ENCODE data around the gene TEX264. TPM values are rescaled to one million over a fixed set of nuclear protein-coding genes. Genes with fewer than 3 reads are reported as not detected.

TEX264 gene
- polyA plus RNA-seq, 3 donors: 58.3 to 108 (median 80.8) TPM

DNA sequence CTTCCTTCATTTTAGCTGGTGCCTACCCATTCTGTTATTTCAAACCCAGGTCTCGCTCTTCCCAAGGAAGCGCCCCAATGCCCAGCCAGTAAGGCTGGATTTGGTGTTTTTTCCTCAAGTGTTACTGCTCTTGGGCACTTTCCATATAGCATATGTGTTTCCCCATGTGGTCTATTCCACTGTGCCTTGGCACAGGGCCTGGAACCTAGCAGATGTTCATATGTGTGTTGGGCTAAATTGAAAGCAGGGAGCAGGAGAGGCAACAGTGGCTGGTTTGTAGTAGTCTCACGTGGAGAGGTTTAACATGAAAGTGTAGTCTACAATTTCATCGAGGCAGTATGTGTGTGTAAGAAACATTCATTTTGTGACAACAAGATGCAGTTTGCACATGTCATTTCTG is 48.2 kb upstream of the TEX264 start:
- H3K9me3 Mint-ChIP-seq: no peaks in the 10 kb centered on the region
- TF ChIP-seq CTCF (IDR thresholded peaks at IDR 0.05): no peak
- no peaks in the 10 kb centered on the region for H3K27me3 ChIP-seq (ENCODE audit: control insufficient read depth in 2 of 2, insufficient read depth in 2 of 2, low read length in 2 of 2)
- peaks cover 34% of the 10 kb centered on the region for H3K4me1 Mint-ChIP-seq
- peaks cover 14 to 22% of the 10 kb centered on the region in 2 donors for H3K36me3 Mint-ChIP-seq
- no peak for DNase-seq
- no peaks in the 10 kb centered on the region for H3K9me3 ChIP-seq (replicated peaks in 1 of 2; ENCODE audit: control insufficient read depth in 1 of 2, insufficient read depth in 1 of 2, low read length in 2 of 2)
- H3K9ac ChIP-seq (ENCODE audit: insufficient read depth, low read length, poor library complexity, severe bottlenecking): no peak overlapping the region
- no peak overlapping the region for H3K4me2 ChIP-seq (replicated peaks; ENCODE audit: extremely low read depth, low read length, poor library complexity, severe bottlenecking)
- H3K79me2 ChIP-seq (ENCODE audit: insufficient read depth, low read length): peaks cover 16% of the 10 kb centered on the region
- H3K27ac ChIP-seq (ENCODE audit: low read depth in 1 of 2, low read length in 2 of 2): peak overlapping the region in 1 of 2 donors; percentile 56
- H3K4me3 ChIP-seq (replicated peaks in 1 of 3; ENCODE audit: low read depth in 2 of 3, low read length in 3 of 3): no peak overlapping the region
- 53% methylated on average over 4 of the region's 4 CpGs for WGBS (ENCODE audit: insufficient coverage)
- H3K36me3 ChIP-seq (replicated peaks in 1 of 2; ENCODE audit: control insufficient read depth in 1 of 2, insufficient read depth in 2 of 2, low read length in 2 of 2): peaks cover 9 to 12% of the 10 kb centered on the region in 2 donors
- no peak overlapping the region for H2AFZ ChIP-seq (ENCODE audit: insufficient read depth, low read depth, low read length, poor library complexity, severe bottlenecking)
- peaks cover 21 to 22% of the 10 kb centered on the region in 2 donors for H3K4me1 ChIP-seq (ENCODE audit: control insufficient read depth in 1 of 2, insufficient read depth in 2 of 2, low read length in 2 of 2)
- H4K20me1 ChIP-seq (ENCODE audit: insufficient read depth, low read length): peaks cover 23% of the 10 kb centered on the region
- no peaks in the 10 kb centered on the region for H3K27me3 Mint-ChIP-seq (ENCODE audit: low read depth in 3 of 3)
- H3K4me3 Mint-ChIP-seq: no peak overlapping the region
- H3K27ac Mint-ChIP-seq: peak overlapping the region in 5 of 7 donors; percentile 4 to 89 (median 30)
- intact Hi-C loops (cut with micrococcal nuclease): no loop called here

DNA sequence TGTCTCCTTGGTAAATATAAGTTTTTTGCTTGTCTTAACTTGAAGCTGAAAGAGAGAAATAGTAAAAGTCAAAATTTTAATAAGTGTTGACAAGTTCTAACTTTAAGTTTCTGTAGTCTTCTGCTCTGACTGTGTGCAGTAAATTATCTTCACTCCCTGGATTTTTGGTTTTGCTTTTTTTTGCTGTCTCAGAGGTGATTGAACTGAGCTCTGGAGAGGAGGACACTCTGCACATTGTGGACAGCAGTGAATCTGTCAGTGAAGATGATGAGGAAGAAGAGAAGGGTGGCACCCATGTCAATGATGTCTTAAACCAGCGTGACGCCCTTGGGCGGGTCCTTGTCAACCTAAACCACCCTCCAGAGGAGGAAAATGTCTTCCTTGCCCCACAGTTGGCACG is 40.5 kb upstream of the TEX264 start:
- TF ChIP-seq CTCF (IDR thresholded peaks at IDR 0.05): no peak
- H3K4me1 ChIP-seq (ENCODE audit: control insufficient read depth in 1 of 2, insufficient read depth in 2 of 2, low read length in 2 of 2): no peaks in the 10 kb centered on the region
- H4K20me1 ChIP-seq (ENCODE audit: insufficient read depth, low read length): no peaks in the 10 kb centered on the region
- Mint-ChIP-seq H3K27ac (peak overlapping the region in 1 of 7 donors; percentile 36), H3K4me3 (no peak overlapping the region), H3K27me3 (ENCODE audit: low read depth in 3 of 3) (peaks cover 0 to 1% (median 0%) of the 10 kb centered on the region in 3 donors), H3K36me3 (peaks cover 65 to 80% of the 10 kb centered on the region in 2 donors), H3K9me3 (no peaks in the 10 kb centered on the region), H3K4me1 (no peaks in the 10 kb centered on the region)
- no peak overlapping the region for H3K4me3 ChIP-seq (replicated peaks in 1 of 3; ENCODE audit: low read depth in 2 of 3, low read length in 3 of 3)
- H3K36me3 ChIP-seq (replicated peaks in 1 of 2; ENCODE audit: control insufficient read depth in 1 of 2, insufficient read depth in 2 of 2, low read length in 2 of 2): peaks cover 57 to 88% of the 10 kb centered on the region in 2 donors
- intact Hi-C loops (cut with micrococcal nuclease): no loop called here
- no peak overlapping the region for H2AFZ ChIP-seq (ENCODE audit: insufficient read depth, low read depth, low read length, poor library complexity, severe bottlenecking)
- WGBS (ENCODE audit: insufficient coverage): no CpG with 5 or more reads among the region's 4 CpGs
- no peaks in the 10 kb centered on the region for H3K27me3 ChIP-seq (ENCODE audit: control insufficient read depth in 2 of 2, insufficient read depth in 2 of 2, low read length in 2 of 2)
- no peak overlapping the region for H3K27ac ChIP-seq (ENCODE audit: low read depth in 1 of 2, low read length in 2 of 2)
- no peak overlapping the region for H3K9ac ChIP-seq (ENCODE audit: insufficient read depth, low read length, poor library complexity, severe bottlenecking)
- H3K79me2 ChIP-seq (ENCODE audit: insufficient read depth, low read length): no peaks in the 10 kb centered on the region
- no peaks in the 10 kb centered on the region for H3K9me3 ChIP-seq (replicated peaks in 1 of 2; ENCODE audit: control insufficient read depth in 1 of 2, insufficient read depth in 1 of 2, low read length in 2 of 2)
- H3K4me2 ChIP-seq (replicated peaks; ENCODE audit: extremely low read depth, low read length, poor library complexity, severe bottlenecking): no peak overlapping the region
- DNase-seq: no peak
